ENCODE results near the gene SLC38A7. TPM values are rescaled to one million over a fixed set of nuclear protein-coding genes. Genes with fewer than 3 reads are reported as not detected.
A peak's percentile ranks its signal among the peaks of the same experiment; 100 is the strongest.
"Not testable (repeated sequence)": the region's sequence is repeated elsewhere in the genome, so short reads cannot be mapped to it uniquely, and the experiment has no call there.

The SLC38A7 gene
- total RNA-seq, 1 donor from 2014 or later: 26.9 TPM

GRCh38 chr16:58639836-58640235 is 44.7 kb downstream of the SLC38A7 start:
- intact Hi-C loops (cut with DNase I): no loop called here
- no peak for DNase-seq (ENCODE audit: low spot score)

DNA sequence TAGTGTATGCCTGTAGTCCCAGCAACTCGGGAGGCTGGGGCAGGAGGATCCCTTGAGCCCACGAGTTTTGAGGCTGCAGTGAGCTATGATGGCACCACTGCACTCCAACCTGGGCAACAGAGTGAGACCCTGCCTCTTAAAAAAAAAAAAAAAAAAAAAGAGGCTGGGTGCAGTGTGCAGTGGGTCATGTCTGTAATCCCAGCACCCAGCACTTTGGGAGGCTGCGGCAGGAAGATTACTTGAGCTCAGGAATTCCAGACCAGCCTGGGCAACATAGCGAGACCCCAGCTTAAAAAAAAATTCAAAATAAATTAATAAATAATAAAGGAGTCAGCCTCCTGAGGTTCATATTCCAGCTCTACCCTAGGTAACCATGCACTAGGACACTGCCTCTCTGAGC is 45.3 kb downstream of the SLC38A7 start:
- intact Hi-C loops (cut with DNase I): no loop called here
- no peak for DNase-seq (ENCODE audit: low spot score)

DNA sequence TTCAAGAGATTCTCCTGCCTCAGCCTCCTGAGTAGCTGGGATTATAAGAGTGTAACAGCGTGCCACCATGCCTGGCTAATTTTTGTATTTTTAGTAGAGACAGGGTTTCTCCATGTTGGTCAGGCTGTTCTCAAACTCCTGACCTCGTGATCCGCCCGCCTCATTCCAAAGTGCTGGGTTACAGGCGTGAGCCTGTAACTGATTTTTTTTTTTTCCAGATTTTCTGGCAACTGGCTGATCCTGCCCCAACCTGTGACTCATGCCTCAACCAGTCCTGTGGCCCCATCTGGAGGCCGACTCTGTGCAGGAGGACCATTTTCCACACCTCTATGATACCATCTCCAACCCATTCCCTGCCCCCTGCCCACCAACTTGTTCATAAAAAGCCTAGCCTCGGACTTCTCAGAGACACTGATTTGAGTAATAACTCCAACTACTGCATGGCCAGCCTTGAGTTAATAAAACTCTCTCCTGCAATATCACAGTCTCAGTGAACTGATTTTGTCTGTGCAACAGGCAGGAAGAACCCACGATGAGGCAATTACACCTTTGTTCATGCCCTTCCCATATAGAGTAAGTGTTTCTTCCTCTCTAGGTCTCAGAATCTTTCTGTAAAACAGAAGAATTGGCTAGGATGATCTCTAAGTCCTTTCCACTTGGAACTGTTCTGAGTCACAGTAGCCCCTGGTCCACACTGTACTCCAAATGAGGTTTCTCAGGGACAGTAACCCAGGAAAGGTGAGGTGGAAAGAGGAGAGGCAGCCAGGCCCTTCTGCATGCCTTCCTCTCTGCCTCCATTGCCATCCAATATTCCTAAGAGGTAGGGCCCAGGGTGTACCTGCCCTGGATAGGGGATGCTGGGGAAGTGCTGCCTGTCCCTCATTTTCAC is 46.2 kb downstream of the SLC38A7 start:
- DNase-seq (ENCODE audit: low spot score): no peak
- intact Hi-C loops (cut with DNase I): no loop called here

DNA sequence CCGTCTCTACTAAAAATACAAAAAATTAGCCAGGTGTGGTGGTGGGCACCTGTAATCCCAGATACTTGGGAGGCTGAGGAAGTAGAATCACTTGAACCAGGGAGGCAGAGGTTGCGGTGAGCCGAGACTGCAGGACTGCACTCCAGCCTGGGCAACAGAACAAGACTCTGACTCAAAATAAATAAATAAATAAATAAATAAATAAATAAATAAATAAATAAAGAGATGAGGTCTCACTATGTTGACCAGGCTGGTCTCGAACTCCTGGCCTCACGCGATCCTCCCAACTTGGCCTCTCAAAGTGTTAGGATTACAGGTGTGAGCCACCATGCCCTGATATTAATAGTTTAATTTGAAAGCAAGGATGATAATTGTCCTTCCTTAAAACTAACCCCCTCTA is 47.5 kb downstream of the SLC38A7 start:
- intact Hi-C loops (cut with DNase I); DNase-seq (ENCODE audit: low spot score): not testable (repeated sequence)

- intact Hi-C loops (cut with DNase I): no loop called here
- no peak for DNase-seq (ENCODE audit: low spot score)
Observed at GRCh38 chr16:58636466-58636865, 48.1 kb downstream of the SLC38A7 start.

- no peak for DNase-seq (ENCODE audit: low spot score)
- intact Hi-C loops (cut with DNase I): no loop called here
Observed at GRCh38 chr16:58635502-58635901, 49.1 kb downstream of the SLC38A7 start.

- intact Hi-C loops (cut with DNase I): no loop called here
- no peak for DNase-seq (ENCODE audit: low spot score)
Observed at GRCh38 chr16:58634265-58634802, 50.2 kb downstream of the SLC38A7 start.

DNA sequence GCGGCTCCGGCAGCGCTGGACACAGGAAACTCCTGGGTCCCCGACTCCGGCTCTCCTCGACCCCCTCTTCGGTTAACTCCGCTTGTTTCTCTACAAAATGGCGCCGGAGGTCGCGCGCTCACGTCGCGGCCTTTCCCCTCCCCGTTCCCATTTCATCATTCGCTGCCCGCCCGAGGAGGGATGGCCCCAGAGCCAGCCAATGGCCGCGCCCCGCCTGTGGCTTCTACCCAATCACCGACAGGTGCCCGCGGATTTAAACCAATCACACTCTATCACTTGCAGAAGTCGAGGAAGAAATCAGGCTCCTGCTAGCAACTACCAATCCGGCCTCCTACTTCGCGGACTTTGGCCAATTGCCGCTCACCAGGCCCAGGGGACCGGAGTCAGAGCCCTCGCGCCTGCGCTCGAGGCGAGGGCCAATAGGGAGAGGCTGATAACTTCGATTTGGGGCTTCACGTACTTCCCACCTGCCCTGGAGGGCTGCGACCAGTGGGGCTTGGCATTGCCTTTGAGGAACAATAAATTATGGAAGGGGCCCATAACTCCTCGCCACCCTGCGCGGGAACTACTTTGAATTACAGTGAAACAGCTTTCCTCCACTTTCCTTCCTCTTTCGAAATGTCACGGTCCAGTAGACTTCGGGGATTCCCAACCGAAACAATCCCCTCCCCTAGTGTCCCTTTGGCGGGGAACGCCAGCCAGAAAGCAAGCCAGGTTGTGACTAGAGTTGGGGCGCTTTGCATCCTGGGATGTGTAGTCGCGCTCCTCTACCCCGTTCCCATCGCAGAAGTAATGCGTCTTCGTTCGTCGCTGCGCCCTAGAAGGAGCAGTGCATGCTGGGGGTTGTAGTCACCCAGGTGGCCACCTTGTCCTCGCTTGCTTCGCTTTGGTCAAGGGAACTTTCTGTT is 54.6 kb downstream of the SLC38A7 start, which contains the start of gene CNOT1:
Gene CNOT1, minus strand, starts transcription at position 94 of the 908 bp plus-strand sequence. CDS start 30,489 bp downstream, outside the sequence.
- peak; percentile 98 for DNase-seq (ENCODE audit: low spot score)
- intact Hi-C loops (cut with DNase I): loop anchor here (2.0 to 10.0 kb wide), 3 partner anchors 65 to 237 kb away; partner anchors contain the start of genes GINS3 and SETD6

GRCh38 chr16:58628845-58629732 is 55.5 kb downstream of the SLC38A7 start:
- peak; percentile 82 for DNase-seq (ENCODE audit: low spot score)
- intact Hi-C loops (cut with DNase I): loop anchor here (5.0 to 10.0 kb wide), 2 partner anchors 64 to 112 kb away; partner anchors contain the start of gene SETD6

GRCh38 chr16:58624209-58624608 is 60.4 kb downstream of the SLC38A7 start:
- intact Hi-C loops (cut with DNase I): loop anchor here (10.0 kb wide), 1 partner anchor 59 kb away; no protein-coding TSS in a partner anchor
- DNase-seq (ENCODE audit: low spot score): no peak

DNA sequence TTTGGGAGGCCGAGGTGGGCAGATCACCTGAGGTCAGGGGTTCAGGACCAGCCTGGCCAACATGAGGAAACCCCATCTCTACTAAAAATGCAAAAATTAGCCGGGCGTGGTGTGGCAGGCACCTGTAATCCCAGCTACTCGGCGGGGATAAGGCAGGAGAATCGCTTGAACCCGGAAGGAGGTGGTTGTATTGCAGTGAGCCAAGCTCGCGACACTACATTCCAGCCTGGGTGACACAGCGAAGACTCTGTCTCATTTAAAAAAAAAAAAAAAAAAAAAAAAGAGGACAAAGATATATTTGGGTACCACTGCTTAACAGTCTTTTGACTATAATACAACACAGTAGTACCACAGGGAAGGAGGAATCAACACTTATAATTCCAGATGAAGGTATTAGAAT is 64.2 kb downstream of the SLC38A7 start:
- intact Hi-C loops (cut with DNase I): loop anchor here (10.0 kb wide), 1 partner anchor 56 kb away; no protein-coding TSS in a partner anchor
- no peak for DNase-seq (ENCODE audit: low spot score)

DNA sequence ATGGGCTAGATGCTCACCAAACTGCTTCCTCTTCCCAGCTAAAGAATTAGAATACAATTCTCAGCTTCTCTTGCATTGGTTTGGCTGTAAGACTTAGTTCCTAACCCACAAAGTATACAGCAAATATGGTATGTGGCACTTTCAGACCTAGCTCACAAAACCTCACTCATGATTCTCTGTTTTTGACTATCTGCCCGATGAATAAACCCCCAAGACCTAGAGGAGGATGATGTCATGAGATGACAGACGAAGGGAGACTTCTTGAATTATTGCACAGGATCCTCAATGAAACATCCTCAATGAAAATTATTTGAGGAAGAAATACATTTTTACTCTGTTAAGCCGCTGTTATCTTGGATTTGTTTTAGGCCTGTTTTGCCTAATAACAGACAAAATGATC is 69.3 kb downstream of the SLC38A7 start:
- DNase-seq (ENCODE audit: low spot score): no peak
- intact Hi-C loops (cut with DNase I): no loop called here

Other genes starting within 250 kb of the SLC38A7 start
- 607 TPM for gene NDRG4, start 184.6 kb downstream of the SLC38A7 start, total RNA-seq
- gene SETD6, start 169.3 kb downstream of the SLC38A7 start, total RNA-seq: 12.4 TPM
- 85.6 TPM for gene CNOT1, start 54.9 kb downstream of the SLC38A7 start, total RNA-seq
- 429 TPM for gene GOT2, start 49.5 kb upstream of the SLC38A7 start, total RNA-seq